OCI-M2 (cell line): Measurements from ENCODE around the gene PARP8.
"Not testable (repeated sequence)": the region's sequence is repeated elsewhere in the genome, so short reads cannot be mapped to it uniquely, and the experiment has no call there.

Source experiments
- DNase-seq: peaks from one replicate; lab custom pipeline; 2025; ENCODE audit not compliant: unreplicated experiment; lab: John Stamatoyannopoulos, UW

PARP8 gene

GRCh38 chr5:50770441-50770840 is 104.0 kb downstream of the PARP8 start:
- DNase-seq: no peak

- DNase-seq: not testable (repeated sequence)
Measured at GRCh38 chr5:50774446-50775175, 108.2 kb downstream of the PARP8 start.

- DNase-seq: no peak
Measured at GRCh38 chr5:50786073-50786472, 119.6 kb downstream of the PARP8 start.

GRCh38 chr5:50791813-50792212 is 125.4 kb downstream of the PARP8 start:
- DNase-seq: no peak

GRCh38 chr5:50792843-50793242 is 126.4 kb downstream of the PARP8 start:
- no peak for DNase-seq

GRCh38 chr5:50794812-50795211 is 128.4 kb downstream of the PARP8 start:
- no peak for DNase-seq

- DNase-seq: no peak
Measured at GRCh38 chr5:50798002-50798401, 131.6 kb downstream of the PARP8 start.

GRCh38 chr5:50799596-50799995 is 133.2 kb downstream of the PARP8 start:
- no peak for DNase-seq

- no peak for DNase-seq
Measured at GRCh38 chr5:50800410-50800809, 134.0 kb downstream of the PARP8 start.

- no peak for DNase-seq
Measured at GRCh38 chr5:50807661-50808060, 141.2 kb downstream of the PARP8 start.

- no peak for DNase-seq
Measured at GRCh38 chr5:50808406-50808805, 142.0 kb downstream of the PARP8 start.

GRCh38 chr5:50811746-50812145 is 145.3 kb downstream of the PARP8 start:
- not testable (repeated sequence) for DNase-seq

GRCh38 chr5:50813691-50814090 is 147.3 kb downstream of the PARP8 start:
- no peak for DNase-seq

- no peak for DNase-seq
Measured at GRCh38 chr5:50814556-50814955, 148.1 kb downstream of the PARP8 start.

- no peak for DNase-seq
Measured at GRCh38 chr5:50822046-50822445, 155.6 kb downstream of the PARP8 start.

GRCh38 chr5:50822761-50823160 is 156.3 kb downstream of the PARP8 start:
- DNase-seq: no peak

- DNase-seq: no peak
Measured at GRCh38 chr5:50823568-50823967, 157.1 kb downstream of the PARP8 start.

GRCh38 chr5:50824109-50824508 is 157.7 kb downstream of the PARP8 start:
- DNase-seq: no peak

GRCh38 chr5:50827516-50828247 is 161.2 kb downstream of the PARP8 start:
- DNase-seq: no peak

GRCh38 chr5:50829023-50829422 is 162.6 kb downstream of the PARP8 start:
- no peak for DNase-seq

GRCh38 chr5:50832657-50833284 is 166.3 kb downstream of the PARP8 start:
- no peak for DNase-seq

- no peak for DNase-seq
Measured at GRCh38 chr5:50836356-50836755, 169.9 kb downstream of the PARP8 start.
